Measurements from ENCODE around the gene MFAP3L.

The MFAP3L gene

GRCh38 chr4:169987327-169988228, 38.6 kb downstream of the MFAP3L start:
- Histone ChIP-seq H3K4me3 (ENCODE audit: low read depth, low read length) (peak overlapping the region; percentile 45), H3K27me3 (ENCODE audit: insufficient read depth, low read length) (no peaks in the 10 kb centered on the region), H3K27ac (ENCODE audit: low read depth, low read length) (0 out of 2 replicates have a peak overlapping the region, but pooled peaks have one; percentile 34), H3K36me3 (ENCODE audit: insufficient read depth, low read length) (no peaks in the 10 kb centered on the region), H3K79me2 (ENCODE audit: control insufficient read depth, insufficient read depth, low read length, unreplicated experiment) (no peaks in the 10 kb centered on the region), H3K4me1 (ENCODE audit: control insufficient read depth, insufficient read depth, low read length, unreplicated experiment) (peaks cover 13% of the 10 kb centered on the region), H2AFZ (ENCODE audit: low read length, unreplicated experiment) (peak overlapping the region; percentile 17)

DNA sequence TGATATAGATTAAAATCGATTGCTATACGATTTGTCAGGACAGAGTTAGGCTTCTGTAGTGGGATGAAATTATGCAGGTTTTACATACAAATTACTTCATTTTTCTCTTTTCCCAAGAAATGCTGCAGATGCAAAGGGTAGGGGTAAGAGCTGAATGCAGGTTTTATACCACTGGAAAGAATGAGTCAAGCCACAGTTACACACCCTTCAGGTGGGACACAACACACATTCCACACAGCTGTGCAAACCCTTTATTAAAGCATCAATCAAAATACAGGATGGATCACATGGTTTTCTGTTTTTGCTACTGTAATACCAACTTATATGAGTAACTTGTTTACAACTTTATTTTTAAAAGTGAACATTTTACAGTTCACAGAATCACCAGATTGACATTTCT, 39.8 kb downstream of the MFAP3L start:
- Histone ChIP-seq H3K27ac (ENCODE audit: low read depth, low read length) (no peak overlapping the region), H3K79me2 (ENCODE audit: control insufficient read depth, insufficient read depth, low read length, unreplicated experiment) (no peaks in the 10 kb centered on the region), H3K4me3 (ENCODE audit: low read depth, low read length) (no peak overlapping the region), H3K36me3 (ENCODE audit: insufficient read depth, low read length) (no peaks in the 10 kb centered on the region), H3K4me1 (ENCODE audit: control insufficient read depth, insufficient read depth, low read length, unreplicated experiment) (peaks cover 13% of the 10 kb centered on the region), H3K27me3 (ENCODE audit: insufficient read depth, low read length) (no peaks in the 10 kb centered on the region), H2AFZ (ENCODE audit: low read length, unreplicated experiment) (no peak overlapping the region)

GRCh38 chr4:169985881-169986280, 40.3 kb downstream of the MFAP3L start:
- Histone ChIP-seq H3K27ac (ENCODE audit: low read depth, low read length) (no peak overlapping the region), H3K27me3 (ENCODE audit: insufficient read depth, low read length) (no peaks in the 10 kb centered on the region), H3K4me1 (ENCODE audit: control insufficient read depth, insufficient read depth, low read length, unreplicated experiment) (peaks cover 13% of the 10 kb centered on the region), H3K79me2 (ENCODE audit: control insufficient read depth, insufficient read depth, low read length, unreplicated experiment) (no peaks in the 10 kb centered on the region), H3K36me3 (ENCODE audit: insufficient read depth, low read length) (no peaks in the 10 kb centered on the region), H2AFZ (ENCODE audit: low read length, unreplicated experiment) (no peak overlapping the region), H3K4me3 (ENCODE audit: low read depth, low read length) (no peak overlapping the region)

DNA sequence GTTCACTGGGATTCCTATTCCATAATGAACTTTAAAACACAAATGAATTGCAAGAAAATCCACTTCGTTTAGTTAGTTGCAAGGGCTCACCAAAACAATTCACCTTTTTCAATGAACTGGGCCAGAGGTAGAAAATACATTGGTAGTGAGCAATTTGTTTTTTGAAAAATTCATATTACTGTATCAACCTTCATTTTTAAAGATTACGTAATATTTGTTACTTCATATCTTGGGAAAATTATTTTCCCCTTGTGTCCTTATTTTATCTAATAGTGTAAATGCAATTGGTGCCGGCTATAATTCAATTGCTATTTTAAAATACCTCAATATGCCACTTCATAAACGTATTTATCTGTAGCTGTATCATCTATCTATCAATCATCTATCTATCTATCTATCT, 41.5 kb downstream of the MFAP3L start:
- Histone ChIP-seq H2AFZ (ENCODE audit: low read length, unreplicated experiment) (no peak overlapping the region), H3K36me3 (ENCODE audit: insufficient read depth, low read length) (no peaks in the 10 kb centered on the region), H3K4me1 (ENCODE audit: control insufficient read depth, insufficient read depth, low read length, unreplicated experiment) (peaks cover 13% of the 10 kb centered on the region), H3K4me3 (ENCODE audit: low read depth, low read length) (no peak overlapping the region), H3K27ac (ENCODE audit: low read depth, low read length) (no peak overlapping the region), H3K27me3 (ENCODE audit: insufficient read depth, low read length) (no peaks in the 10 kb centered on the region), H3K79me2 (ENCODE audit: control insufficient read depth, insufficient read depth, low read length, unreplicated experiment) (no peaks in the 10 kb centered on the region)

DNA sequence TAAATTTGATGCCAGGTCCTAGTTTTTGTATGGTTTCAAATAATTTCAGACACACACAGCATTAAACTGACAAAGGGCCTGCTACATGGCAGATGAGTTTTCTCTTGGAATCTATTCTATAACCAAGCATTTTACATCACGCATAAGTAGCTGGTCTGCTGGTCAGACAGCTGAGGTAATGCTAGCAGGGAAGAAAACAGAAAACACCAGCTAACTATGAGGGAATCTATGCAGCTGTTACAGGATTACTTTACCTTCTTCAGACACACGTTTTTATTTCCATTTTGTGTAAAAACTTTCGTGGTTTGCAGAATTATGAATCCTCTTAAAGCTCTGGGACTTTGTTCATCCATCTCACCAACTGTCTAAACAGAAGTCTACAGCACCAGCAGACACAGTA, 42.0 kb downstream of the MFAP3L start:
- Histone ChIP-seq H3K4me1 (ENCODE audit: control insufficient read depth, insufficient read depth, low read length, unreplicated experiment) (peaks cover 13% of the 10 kb centered on the region), H2AFZ (ENCODE audit: low read length, unreplicated experiment) (no peak overlapping the region), H3K27me3 (ENCODE audit: insufficient read depth, low read length) (no peaks in the 10 kb centered on the region), H3K4me3 (ENCODE audit: low read depth, low read length) (no peak overlapping the region), H3K27ac (ENCODE audit: low read depth, low read length) (no peak overlapping the region), H3K79me2 (ENCODE audit: control insufficient read depth, insufficient read depth, low read length, unreplicated experiment) (no peaks in the 10 kb centered on the region), H3K36me3 (ENCODE audit: insufficient read depth, low read length) (no peaks in the 10 kb centered on the region)

GRCh38 chr4:169976951-169977350, 49.2 kb downstream of the MFAP3L start:
- Histone ChIP-seq H3K4me1 (ENCODE audit: control insufficient read depth, insufficient read depth, low read length, unreplicated experiment) (peaks cover 15% of the 10 kb centered on the region), H2AFZ (ENCODE audit: low read length, unreplicated experiment) (no peak overlapping the region), H3K4me3 (ENCODE audit: low read depth, low read length) (no peak overlapping the region), H3K27me3 (ENCODE audit: insufficient read depth, low read length) (no peaks in the 10 kb centered on the region), H3K79me2 (ENCODE audit: control insufficient read depth, insufficient read depth, low read length, unreplicated experiment) (no peaks in the 10 kb centered on the region), H3K36me3 (ENCODE audit: insufficient read depth, low read length) (no peaks in the 10 kb centered on the region), H3K27ac (ENCODE audit: low read depth, low read length) (no peak overlapping the region)

DNA sequence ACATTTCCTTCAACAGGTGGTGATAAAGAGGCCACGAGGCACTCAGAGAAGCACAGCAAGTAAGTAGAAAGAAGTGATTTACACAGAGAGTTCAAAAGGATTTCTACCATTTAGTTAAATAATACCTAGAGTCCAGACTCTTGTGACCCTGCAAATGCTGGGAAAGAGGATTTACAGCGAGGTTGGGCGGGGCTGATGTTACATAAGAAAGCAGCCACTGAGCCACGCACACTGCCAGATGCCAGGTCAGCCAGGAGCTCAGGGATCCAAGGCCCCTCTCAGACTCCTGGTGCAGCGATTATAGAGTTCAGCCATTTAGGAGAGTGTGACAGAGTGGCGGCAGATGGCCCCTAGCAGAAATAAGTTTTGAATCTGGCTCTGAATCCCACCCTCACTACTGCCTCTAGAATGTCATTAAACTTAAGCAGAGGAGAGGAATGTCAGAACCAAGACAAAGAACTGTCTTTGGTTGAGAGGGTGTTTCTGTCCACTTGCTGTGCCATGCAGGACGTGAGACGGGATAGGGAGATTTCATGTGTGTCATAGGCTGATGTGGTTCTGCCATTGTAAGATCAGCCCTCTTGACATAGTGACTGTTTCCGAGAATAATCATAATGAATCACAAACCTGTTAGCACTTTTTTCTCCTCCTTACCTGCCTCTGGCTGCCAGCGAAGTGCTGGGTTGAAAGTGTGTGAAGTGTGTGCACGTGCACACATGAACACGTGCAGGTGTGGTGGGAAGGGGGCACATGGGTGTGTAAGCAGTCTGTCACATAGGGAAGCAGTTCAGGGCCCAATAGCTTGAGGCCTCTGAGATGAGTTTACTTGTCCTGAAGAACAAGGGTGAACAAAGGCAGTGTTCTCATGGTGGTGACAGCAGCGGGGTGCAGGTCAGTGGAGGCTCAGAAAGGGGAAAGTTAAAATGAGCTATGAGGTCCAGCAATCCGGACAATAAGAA, 50.1 kb downstream of the MFAP3L start:
- no peak overlapping the region for H3K27ac ChIP-seq (ENCODE audit: low read depth, low read length)
- H3K36me3 ChIP-seq (ENCODE audit: insufficient read depth, low read length) = no peaks in the 10 kb centered on the region
- H3K4me3 ChIP-seq (ENCODE audit: low read depth, low read length) = no peak overlapping the region
- H2AFZ ChIP-seq (ENCODE audit: low read length, unreplicated experiment) = no peak overlapping the region
- peaks cover 15% of the 10 kb centered on the region for H3K4me1 ChIP-seq (ENCODE audit: control insufficient read depth, insufficient read depth, low read length, unreplicated experiment)
- H3K79me2 ChIP-seq (ENCODE audit: control insufficient read depth, insufficient read depth, low read length, unreplicated experiment) = no peaks in the 10 kb centered on the region
- no peaks in the 10 kb centered on the region for H3K27me3 ChIP-seq (ENCODE audit: insufficient read depth, low read length)

DNA sequence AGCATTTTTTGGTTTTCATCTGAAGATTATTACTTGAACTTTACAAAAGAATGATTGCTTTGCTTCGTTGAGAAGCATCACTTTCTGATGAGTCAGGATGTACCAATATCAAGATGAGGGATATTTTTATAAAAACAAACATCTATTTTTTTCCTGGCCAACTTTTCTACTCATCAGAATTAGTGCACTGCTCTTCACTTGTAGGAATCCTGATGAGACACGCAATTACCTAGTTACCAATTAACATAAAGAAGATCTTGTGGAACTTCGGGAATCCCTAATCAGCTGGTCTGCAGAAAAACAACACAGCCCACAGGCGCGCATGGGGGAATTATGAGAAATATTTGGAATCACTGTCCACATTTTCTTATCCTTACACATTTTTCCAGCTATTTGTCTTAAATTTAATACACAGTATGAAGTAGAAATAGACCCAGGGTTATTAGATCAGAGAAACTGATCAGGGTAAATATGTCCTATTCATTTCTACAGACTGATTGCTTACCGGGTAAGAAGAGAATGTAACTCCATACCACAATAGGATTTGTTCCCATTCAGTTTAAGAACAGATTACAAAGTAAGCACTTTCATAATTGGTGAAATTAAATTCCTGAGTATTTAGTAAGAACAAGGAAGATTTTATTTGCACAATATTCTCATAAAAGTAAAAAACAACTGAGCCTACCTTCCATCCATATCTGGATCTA, 50.9 kb downstream of the MFAP3L start:
- Histone ChIP-seq H3K27ac (ENCODE audit: low read depth, low read length) (no peak overlapping the region), H3K27me3 (ENCODE audit: insufficient read depth, low read length) (no peaks in the 10 kb centered on the region), H3K36me3 (ENCODE audit: insufficient read depth, low read length) (no peaks in the 10 kb centered on the region), H3K4me3 (ENCODE audit: low read depth, low read length) (no peak overlapping the region), H3K4me1 (ENCODE audit: control insufficient read depth, insufficient read depth, low read length, unreplicated experiment) (peaks cover 15% of the 10 kb centered on the region), H3K79me2 (ENCODE audit: control insufficient read depth, insufficient read depth, low read length, unreplicated experiment) (no peaks in the 10 kb centered on the region), H2AFZ (ENCODE audit: low read length, unreplicated experiment) (peak overlapping the region; percentile 24)

DNA sequence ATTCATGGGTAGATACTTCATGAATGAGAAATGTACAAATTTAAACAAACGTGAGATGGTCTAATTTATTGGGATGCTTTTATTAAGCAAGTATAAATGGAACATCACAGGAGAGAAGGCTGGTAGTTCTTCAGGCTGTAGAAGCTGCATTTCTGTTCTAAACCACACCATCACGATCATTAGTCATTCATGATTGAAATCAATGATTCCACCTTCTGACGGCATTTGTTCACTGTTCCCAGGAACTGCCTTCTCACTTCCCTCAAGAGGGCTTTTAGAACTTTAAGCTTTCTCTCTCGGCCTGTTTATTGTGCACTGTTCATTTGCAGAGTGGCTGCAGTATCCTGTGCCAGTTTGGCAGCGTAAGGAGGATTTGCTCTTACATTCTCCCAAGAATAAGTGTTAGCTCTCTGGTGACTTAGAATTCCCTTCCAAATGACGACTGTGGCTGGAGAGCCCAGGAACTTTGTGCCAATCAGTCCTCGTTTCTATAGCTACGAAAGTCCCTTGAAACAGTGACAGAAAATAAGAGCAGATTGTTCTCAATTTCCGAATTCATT, 54.7 kb downstream of the MFAP3L start:
- no peaks in the 10 kb centered on the region for H3K27me3 ChIP-seq (ENCODE audit: insufficient read depth, low read length)
- H2AFZ ChIP-seq (ENCODE audit: low read length, unreplicated experiment) = no peak overlapping the region
- peaks cover 35% of the 10 kb centered on the region for H3K4me1 ChIP-seq (ENCODE audit: control insufficient read depth, insufficient read depth, low read length, unreplicated experiment)
- H3K4me3 ChIP-seq (ENCODE audit: low read depth, low read length) = no peak overlapping the region
- no peaks in the 10 kb centered on the region for H3K36me3 ChIP-seq (ENCODE audit: insufficient read depth, low read length)
- no peak overlapping the region for H3K27ac ChIP-seq (ENCODE audit: low read depth, low read length)
- H3K79me2 ChIP-seq (ENCODE audit: control insufficient read depth, insufficient read depth, low read length, unreplicated experiment) = no peaks in the 10 kb centered on the region

- Histone ChIP-seq H3K27me3 (ENCODE audit: insufficient read depth, low read length) (no peaks in the 10 kb centered on the region), H3K4me1 (ENCODE audit: control insufficient read depth, insufficient read depth, low read length, unreplicated experiment) (peaks cover 23% of the 10 kb centered on the region), H3K4me3 (ENCODE audit: low read depth, low read length) (0 out of 2 replicates have a peak overlapping the region, but pooled peaks have one; percentile 21), H3K36me3 (ENCODE audit: insufficient read depth, low read length) (no peaks in the 10 kb centered on the region), H3K27ac (ENCODE audit: low read depth, low read length) (peak overlapping the region; percentile 32; the same call in 1 of the 2 replicates), H3K79me2 (ENCODE audit: control insufficient read depth, insufficient read depth, low read length, unreplicated experiment) (no peaks in the 10 kb centered on the region), H2AFZ (ENCODE audit: low read length, unreplicated experiment) (no peak overlapping the region)
Measured at GRCh38 chr4:169968999-169969398, 57.2 kb downstream of the MFAP3L start.
